ENCODE results near the gene FRY.

FRY gene

GRCh38 chr13:32115066-32115465 lies 83.5 kb downstream of the FRY start:
- peak; percentile 21 for DNase-seq (ENCODE audit: low read depth, low spot score)
- H3K4me3 ChIP-seq (ENCODE audit: low read length), result no peak overlapping the region

DNA sequence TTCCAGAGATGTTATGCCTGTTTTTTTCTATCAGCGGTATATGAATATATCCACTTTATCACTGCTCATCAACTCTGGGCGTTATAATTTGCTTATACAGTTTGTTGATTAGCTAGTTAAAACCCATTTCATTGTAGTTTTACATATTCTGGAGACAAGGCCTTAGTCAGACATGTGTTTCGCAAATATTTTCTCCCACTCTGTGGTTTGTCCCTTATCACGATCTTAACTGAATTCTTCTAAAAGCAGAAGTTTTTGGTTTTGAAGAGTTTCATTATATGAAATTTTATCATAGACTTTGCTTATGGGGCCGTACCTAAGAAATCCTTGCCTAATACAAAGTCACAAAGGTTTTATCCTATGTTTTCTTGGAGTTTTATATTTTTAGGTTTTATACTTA lies 84.6 kb downstream of the FRY start:
- DNase-seq (ENCODE audit: low read depth, low spot score), result no peak
- no peak overlapping the region for H3K4me3 ChIP-seq (ENCODE audit: low read length)

DNA sequence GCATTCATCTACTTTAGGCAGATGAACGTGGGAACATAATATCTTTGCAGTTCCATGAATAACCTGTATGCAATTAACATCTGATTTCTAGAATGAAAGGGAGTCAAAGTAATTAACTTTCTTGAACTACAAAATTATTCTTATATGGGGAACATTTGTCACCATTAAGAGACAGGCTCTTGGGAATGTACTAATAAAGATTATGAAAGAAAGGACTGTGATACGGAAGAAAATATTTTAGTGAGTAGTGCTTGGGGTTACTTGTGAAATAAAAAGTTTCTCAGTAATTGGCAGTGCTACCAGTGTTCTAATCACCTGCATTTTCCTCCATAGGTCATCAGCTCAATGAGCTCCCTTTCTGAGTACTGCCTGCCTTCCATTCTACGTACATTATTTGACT lies 85.4 kb downstream of the FRY start:
- H3K4me3 ChIP-seq (ENCODE audit: low read length), result no peak overlapping the region
- no peak for DNase-seq (ENCODE audit: low read depth, low spot score)

DNA sequence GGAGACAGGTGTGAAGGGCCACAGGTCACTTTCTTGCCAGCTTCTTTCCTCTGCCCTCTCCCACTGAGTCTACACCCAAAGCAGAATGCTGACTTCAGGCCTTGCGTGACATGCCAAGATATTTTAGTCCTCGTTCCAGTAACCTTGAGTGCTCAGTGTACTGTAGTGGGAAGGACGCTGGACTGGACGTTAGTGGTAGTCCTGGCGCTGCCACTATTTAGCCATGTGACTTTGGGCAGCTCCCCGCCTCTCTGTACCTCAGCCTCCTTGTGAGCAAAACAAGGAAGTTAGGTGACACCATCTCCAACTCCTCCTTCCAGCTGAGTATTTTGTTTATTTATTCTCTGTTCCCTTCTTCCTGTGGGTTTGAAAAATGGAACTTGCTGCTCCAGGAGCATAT lies 86.1 kb downstream of the FRY start:
- no peak overlapping the region for H3K4me3 ChIP-seq (ENCODE audit: low read length)
- no peak for DNase-seq (ENCODE audit: low read depth, low spot score)

DNA sequence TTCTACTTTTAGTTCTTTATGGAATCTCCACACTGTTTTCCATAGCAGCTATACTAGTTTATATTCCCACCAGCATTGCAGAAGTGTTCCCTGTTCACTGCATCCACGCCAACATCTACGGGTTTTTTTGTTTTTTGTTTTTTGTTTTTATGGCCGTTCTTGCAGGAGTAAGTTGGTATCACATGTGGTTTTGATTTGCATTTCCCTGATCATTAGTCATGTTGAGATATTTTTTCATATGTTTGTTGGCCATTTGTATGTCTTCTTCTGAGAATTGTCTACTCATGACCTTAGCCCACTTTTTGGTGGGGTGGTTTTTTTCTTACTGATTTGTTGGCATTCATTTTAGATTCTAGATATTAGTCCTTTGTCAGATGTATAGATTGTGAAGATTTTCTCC lies 89.7 kb downstream of the FRY start:
- DNase-seq (ENCODE audit: low read depth, low spot score), result no peak
- no peak overlapping the region for H3K4me3 ChIP-seq (ENCODE audit: low read length)

- H3K4me3 ChIP-seq (ENCODE audit: low read length), result no peak overlapping the region
- DNase-seq (ENCODE audit: low read depth, low spot score), result no peak
Measured at GRCh38 chr13:32124743-32125142, 93.2 kb downstream of the FRY start.

- DNase-seq (ENCODE audit: low read depth, low spot score), result no peak
Measured at GRCh38 chr13:32125221-32125689, 93.7 kb downstream of the FRY start.

GRCh38 chr13:32125751-32126150 lies 94.2 kb downstream of the FRY start:
- no peak overlapping the region for H3K4me3 ChIP-seq (ENCODE audit: low read length)
- no peak for DNase-seq (ENCODE audit: low read depth, low spot score)

More at GRCh38 chr13:32125221-32125689, 93.7 kb downstream of the FRY start:
- H3K4me3 ChIP-seq (ENCODE audit: low read length), result no peak overlapping the region

GRCh38 chr13:32126278-32126677 lies 94.7 kb downstream of the FRY start:
- DNase-seq (ENCODE audit: low read depth, low spot score), result no peak
- no peak overlapping the region for H3K4me3 ChIP-seq (ENCODE audit: low read length)

GRCh38 chr13:32126756-32127155 lies 95.2 kb downstream of the FRY start:
- DNase-seq (ENCODE audit: low read depth, low spot score), result no peak

DNA sequence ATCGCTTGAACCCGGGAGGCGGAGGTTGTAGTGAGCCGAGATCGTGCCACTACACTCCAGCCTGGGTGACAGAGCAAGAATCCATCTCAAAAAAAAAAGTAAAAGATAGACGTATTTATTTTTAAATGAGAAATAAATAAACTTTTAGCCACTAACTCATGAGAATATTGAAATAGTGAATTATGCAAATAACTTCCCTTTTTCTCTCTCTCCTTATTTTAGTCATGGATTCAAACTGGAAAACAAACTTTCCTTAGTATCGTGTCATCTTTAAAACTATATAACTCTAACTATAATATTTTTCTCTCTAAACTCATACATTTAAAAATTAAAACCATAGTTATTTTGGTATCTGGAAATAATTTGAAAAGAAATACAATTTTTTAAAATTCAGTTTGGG lies 96.1 kb downstream of the FRY start:
- H3K4me3 ChIP-seq (ENCODE audit: low read length), result no peak overlapping the region
- DNase-seq (ENCODE audit: low read depth, low spot score), result no peak

More at GRCh38 chr13:32126756-32127155, 95.2 kb downstream of the FRY start:
- no peak overlapping the region for H3K4me3 ChIP-seq (ENCODE audit: low read length)

- no peak overlapping the region for H3K4me3 ChIP-seq (ENCODE audit: low read length)
- no peak for DNase-seq (ENCODE audit: low read depth, low spot score)
Measured at GRCh38 chr13:32134241-32135055, 102.9 kb downstream of the FRY start.

DNA sequence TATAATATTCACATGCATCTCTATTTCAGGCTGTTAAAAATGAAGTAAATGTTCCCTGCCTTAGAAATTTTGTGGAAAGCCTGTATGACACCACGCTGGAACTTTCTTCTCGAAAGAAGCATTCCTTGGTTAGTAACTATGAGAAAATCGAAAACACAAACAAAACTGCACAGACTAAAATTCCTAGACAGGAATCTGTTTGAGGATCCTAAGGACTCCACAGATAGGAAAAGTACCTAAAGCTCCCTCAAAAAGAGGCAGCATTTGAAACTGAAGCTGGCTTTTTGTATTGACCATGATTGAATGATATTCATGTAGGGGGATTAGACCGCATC lies 103.4 kb downstream of the FRY start:
- DNase-seq (ENCODE audit: low read depth, low spot score), result no peak
- no peak overlapping the region for H3K4me3 ChIP-seq (ENCODE audit: low read length)

DNA sequence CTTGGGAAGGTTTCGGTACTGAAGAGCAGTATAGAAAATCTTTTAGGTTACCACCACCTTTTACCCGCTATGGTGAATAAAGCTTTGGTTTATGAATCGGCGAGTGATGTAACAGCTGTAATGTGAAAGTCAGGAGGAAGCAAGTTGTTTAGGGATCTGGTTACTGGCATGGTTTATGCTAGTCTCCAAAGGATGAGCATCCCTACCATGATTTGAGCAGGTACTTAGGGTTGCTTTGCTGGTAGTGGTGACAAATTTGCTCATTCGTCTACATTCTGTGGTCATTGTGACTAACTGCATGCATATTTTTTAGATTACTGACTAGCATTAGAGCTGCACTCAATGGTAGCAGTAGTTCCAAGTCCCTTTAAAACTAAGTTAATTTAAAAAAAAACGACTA lies 104.1 kb downstream of the FRY start:
- no peak for DNase-seq (ENCODE audit: low read depth, low spot score)
- H3K4me3 ChIP-seq (ENCODE audit: low read length), result no peak overlapping the region

- no peak for DNase-seq (ENCODE audit: low read depth, low spot score)
- no peak overlapping the region for H3K4me3 ChIP-seq (ENCODE audit: low read length)
Measured at GRCh38 chr13:32136061-32136460, 104.5 kb downstream of the FRY start.

- no peak for DNase-seq (ENCODE audit: low read depth, low spot score)
- H3K4me3 ChIP-seq (ENCODE audit: low read length), result no peak overlapping the region
Measured at GRCh38 chr13:32136716-32137115, 105.1 kb downstream of the FRY start.

DNA sequence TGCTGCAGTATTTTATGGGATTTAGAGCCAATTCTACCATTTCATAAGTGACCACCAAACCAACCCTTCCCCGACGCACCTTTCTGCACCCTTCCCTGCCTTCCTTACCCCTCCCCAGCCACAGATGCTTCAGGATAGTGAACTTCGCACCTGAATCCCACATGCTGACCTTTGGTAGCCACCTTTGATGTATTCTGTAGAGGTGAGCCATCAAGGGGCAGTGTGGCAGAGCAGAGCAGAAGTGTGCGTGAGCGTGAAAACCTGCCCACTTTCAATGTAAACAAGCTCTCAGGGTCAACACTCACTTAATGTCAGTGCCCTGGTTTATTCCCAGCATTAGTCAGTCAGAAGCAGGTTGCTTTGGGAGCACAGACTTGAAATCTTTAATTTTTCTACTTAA lies 107.7 kb downstream of the FRY start:
- H3K4me3 ChIP-seq (ENCODE audit: low read length), result no peak overlapping the region
- DNase-seq (ENCODE audit: low read depth, low spot score), result no peak

DNA sequence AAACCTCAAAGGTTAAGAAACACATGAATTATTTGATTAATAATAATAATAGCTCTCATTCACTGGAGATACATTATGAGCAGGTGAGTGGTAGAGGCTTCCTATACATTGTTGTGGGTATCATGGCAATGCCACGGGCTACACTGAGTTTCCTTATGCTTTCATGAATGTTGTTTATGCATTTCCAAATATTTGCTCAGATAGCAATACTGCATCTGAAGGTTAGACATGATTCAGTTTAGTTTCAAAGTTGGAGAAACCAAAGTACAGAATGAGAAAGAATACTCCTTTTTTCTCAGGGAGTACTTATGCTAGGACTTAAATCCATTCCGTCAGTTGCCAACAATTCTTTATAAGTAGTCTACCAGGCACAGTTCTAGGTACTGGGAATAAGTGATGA lies 108.5 kb downstream of the FRY start:
- H3K4me3 ChIP-seq (ENCODE audit: low read length), result no peak overlapping the region
- DNase-seq (ENCODE audit: low read depth, low spot score), result no peak

DNA sequence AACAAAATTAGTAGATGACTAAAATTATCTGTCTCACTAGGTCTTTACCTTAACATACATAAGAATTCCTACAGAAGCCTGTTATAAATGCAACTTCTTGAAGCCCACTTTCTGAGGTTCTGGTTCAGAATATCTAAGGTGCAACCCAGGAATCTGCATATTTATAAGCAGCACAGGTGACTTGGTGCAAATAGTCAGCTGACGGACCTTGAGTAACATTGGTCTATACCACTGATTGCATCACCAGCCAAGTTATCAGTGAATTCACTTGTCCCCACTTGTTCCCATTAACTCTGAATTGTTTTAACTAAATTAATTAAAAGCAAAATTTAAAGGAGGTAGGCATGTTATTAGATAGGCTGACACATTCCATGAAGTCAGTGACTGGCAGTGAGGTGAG lies 109.9 kb downstream of the FRY start:
- H3K4me3 ChIP-seq (ENCODE audit: low read length), result no peak overlapping the region
- DNase-seq (ENCODE audit: low read depth, low spot score), result no peak

GRCh38 chr13:32142115-32142514 lies 110.5 kb downstream of the FRY start:
- no peak for DNase-seq (ENCODE audit: low read depth, low spot score)
- no peak overlapping the region for H3K4me3 ChIP-seq (ENCODE audit: low read length)

GRCh38 chr13:32142956-32143375 lies 111.4 kb downstream of the FRY start:
- DNase-seq (ENCODE audit: low read depth, low spot score), result no peak
- no peak overlapping the region for H3K4me3 ChIP-seq (ENCODE audit: low read length)

All from Jurkat, Clone E6-1 (cell line).